Smooth muscle cell of the brain vasculature (primary cell): Measurements from ENCODE around the gene PIGQ.

Experiments
- DNase-seq: peaks from one replicate; pipeline ENCODE4 v3.0.0-alpha.2; 2012; ENCODE audit warnings: low read depth, low spot score

The PIGQ gene

GRCh38 chr16:569445-570254 is at the start of gene PIGQ:
Gene PIGQ, plus strand, starts transcription at chr16:569968. Its CDS starts 4,107 bp downstream, at chr16:574075.
- DNase-seq, result no peak

- DNase-seq, result no peak
Measured at GRCh38 chr16:520847-521246, 48.9 kb upstream of the PIGQ start.

DNA sequence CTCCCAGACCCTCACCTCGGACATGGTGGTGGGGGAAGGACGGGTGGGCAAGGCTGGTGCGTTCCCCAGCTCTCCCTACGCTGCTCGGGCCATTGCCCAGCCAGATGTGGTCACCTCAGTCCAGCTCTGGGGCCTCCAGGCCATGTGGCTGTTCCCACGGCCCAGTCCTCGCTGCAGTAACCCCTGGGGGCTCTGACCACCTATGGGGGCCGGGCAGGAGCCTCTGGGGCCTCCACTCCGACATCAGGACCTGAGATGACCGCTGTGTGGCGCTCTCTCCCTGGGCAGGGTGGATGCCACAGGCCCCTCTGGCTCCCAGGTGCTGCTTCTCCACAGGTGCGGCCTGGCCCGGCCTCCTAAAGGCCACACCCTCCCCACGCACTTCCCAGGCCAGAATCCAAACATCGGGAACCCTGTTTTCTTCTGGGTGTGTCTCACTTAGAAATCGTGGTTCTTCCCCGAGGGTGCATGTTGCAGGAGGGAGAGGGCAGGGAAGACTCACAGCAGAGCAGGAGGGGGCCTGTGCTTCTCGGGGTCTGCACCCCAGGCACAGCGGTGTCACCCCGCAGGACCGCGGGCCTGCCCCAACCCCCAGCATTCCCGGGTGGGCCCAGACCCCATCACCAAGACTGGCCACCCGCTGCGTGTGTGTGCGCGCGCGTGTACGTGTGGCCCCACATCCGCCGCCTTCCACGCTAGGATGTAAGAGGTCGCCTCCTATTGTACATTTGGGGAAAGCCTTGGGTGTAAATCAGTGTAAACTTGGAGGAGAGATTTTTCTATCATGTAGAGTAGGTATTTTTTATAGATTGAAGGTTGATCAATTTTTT is 48.2 kb upstream of the PIGQ start:
- DNase-seq, result no peak

DNA sequence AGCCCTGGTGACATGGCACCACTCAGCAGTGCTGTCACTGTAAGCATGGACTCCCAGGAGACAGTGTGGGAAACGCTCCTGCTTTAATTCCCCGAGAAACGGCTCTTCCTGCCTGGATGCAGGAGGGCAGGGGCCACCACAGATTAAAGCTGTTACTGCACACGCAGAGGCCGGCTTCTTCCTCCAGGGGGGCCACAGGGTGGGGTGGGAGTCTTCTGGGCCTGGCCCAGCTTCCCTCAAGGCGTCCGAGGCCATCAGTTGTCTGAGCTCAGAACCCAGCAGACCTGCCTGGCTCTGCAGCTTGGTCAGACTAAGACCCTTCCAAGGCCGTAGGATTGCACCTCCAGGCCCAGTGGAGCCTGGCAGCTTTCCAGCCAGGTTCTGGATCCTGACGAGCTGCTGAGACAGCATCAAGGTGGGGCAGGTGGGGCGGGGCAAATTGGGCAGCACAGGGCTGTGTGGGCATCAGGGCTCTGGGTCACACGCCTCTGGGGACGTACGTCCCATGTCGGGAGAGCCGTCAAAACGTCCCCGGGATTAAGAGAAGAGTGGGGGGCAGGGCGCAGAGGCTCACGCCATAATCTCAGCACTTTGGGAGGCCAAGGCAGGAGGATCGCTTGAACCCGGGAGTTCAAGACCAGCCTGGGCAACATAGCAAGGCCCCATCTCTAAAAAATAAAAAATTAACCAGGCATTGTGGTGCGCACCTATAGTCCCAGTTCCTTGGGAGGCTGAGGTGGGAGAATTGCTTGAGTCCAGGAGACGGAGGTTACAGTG is 47.3 kb upstream of the PIGQ start:
- DNase-seq, result no peak

DNA sequence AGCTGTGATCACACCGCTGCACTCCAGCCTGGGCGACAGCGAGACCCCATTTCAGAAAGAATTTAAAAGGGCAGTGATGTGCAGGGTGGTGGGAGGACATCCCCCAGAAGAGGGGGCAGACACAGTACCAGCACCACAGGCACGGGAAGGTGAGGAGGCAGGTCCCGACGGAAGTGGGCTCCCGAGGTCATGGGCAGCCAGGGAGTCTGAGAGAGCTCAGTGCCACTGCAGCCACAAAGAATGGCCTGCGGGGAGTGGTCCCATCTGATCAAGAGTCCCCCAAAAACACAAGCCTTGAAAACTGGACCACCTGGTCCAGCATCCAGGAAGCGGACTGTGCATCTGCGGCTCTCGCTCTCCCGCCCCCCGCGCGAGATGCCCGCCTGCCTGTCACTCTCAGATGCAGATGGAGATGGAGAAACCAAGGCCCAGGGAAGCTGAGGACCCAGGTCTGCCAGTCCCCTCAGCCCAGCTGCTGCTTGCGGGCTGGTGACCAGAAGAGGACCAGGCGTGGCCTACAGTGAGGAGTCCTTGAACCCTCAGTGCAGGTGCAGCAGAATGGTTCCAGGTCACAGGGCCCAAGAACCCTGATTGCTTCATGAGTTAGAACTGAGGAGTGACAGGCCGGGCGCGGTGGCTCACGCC is 46.5 kb upstream of the PIGQ start:
- no peak for DNase-seq

- DNase-seq, result no peak
Measured at GRCh38 chr16:524274-525040, 45.3 kb upstream of the PIGQ start.

- DNase-seq, result no peak
Measured at GRCh38 chr16:525123-525519, 44.6 kb upstream of the PIGQ start.

DNA sequence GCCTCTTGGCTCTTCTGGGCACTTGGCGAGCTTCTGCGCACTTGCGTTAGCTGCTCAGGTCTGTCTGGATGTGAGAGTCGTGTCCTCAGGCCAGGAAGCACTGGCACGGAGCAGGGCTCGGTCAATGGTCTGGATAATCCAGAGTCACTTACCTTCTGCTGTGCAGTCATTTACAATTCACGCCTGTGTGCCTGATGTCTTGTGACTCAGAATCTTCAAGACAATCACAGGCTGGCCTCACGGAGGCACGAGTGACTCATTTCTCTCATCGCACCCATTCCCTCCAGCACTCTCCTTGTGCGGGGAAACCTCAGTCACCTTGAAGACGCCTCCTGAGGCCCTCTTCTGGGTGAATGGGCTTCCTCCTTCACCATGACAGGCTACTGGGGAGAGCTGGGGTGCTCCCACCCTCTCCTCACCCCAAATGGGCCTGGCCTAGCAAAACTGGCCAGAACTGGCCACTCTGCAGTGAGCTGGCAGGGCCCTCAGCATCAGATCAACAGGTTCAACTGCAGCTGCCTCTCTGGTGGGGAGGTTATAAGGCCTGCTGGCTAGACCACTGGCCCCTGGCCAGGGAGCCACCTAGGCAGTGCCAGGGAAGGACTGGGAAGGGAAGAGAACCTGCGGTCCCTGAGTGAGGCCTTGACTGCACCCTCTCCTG is 44.1 kb upstream of the PIGQ start:
- no peak for DNase-seq

DNA sequence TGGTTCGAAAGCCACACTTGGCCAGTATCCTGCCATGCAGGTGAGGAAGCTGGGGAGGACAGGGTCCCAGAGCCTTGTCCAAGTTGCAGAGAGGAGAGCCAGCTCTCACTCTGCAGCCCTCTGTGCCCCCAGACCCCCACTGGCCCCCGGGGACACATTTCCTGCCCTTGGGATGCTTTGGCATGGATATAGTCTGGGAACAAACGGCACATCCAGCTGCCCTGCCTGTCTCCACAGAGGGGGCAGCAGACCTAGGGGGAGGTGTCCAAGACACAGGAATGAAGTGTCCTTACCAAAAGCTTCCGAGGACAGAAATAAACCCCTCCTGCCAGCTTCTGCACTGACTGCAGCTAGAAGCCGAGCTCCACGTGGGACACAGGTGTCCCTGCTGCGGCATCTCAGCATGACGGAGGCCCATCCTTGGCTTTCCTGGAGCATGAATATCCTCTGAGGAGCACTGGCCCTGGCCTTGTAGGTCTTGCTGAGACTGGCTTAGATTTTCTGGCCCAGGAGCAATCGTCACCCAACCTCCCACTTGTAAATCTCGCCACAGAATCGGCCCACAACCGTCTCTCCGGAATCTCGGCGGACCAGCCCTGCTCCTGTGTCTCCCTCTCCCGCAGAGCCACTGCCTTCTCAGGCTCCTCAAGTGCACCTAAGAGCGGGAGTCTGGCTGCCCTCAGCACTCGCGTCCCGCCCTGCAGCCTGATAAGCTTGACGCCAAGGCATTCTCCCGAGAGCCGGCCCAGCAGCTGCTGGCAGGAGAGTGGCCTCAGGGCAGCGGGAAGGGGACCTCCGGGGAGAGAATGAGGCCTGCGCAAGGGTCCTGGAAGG is 43.4 kb upstream of the PIGQ start:
- DNase-seq, result no peak

- peak; percentile 59 for DNase-seq
Measured at GRCh38 chr16:527015-527903, 42.5 kb upstream of the PIGQ start, which contains the start of gene CAPN15. Gene CAPN15, plus strand, starts transcription at chr16:527712. Its CDS starts 19,127 bp downstream, at chr16:546839.

GRCh38 chr16:528111-529011 is 41.4 kb upstream of the PIGQ start:
- DNase-seq, result no peak

- DNase-seq, result no peak
Measured at GRCh38 chr16:529012-529575, 40.7 kb upstream of the PIGQ start.

DNA sequence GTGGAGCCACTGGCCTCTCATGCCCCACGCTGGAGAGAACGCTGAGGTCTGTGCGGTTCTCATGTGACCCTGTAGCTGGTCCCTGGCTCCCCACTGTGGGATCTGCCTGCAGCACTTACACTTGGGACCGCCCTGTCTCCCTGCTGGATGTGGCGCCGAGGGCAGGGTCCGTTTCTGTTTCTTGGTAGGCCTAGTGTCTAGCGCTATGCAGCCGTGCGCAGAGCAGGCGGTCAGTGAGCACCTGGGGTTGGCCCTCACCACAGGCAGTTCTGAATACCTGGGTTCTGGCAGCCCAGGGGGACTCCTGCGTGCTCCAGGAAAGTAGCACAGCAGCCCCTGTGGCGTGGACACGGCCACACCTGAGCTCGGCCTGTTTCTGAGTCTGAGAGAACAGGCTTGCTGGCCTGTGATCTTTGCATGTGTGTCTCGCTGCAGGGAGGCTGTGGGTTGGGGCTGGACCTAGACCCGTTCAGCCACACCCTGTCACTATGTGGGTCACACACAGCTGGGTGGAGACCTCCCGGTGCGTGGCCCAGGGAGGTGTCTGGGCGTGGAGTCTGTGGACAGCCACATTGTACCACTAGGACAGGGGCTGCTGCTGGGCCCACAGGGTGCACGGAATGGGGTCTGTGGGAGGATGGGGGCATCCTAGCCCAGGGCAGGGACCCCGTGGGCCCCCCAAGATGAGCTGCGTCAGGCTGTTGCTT is 39.5 kb upstream of the PIGQ start:
- DNase-seq, result no peak

DNA sequence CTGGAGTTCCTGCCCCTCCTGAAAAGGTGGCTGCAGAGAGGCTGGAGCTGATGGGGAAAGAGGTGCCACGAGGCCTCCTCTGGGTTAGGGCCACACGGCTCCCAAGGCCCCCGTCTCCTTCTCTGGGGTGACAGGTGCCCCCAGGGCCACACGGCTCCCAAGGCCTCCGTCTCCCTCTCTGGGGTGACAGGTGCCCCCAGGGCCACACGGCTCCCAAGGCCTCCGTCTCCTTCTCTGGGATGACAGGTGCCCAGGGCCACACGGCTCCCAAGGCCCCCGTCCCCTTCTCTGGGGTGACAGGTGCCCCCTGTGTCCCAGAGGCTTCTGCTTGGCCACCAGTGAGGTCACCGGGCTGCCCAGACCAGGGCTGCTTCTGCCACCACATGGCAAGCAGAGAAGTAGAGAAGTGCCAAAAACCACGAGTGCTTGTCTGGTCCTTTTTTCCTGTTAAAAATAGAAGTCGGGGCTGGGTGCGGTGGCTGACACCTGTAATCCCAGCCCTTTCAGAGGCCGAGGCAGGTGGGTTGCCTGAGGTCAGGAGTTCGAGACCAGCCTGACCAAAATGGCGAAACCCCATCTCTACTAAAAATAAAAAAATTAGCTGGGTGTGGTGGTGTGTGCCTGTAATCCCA is 38.2 kb upstream of the PIGQ start:
- no peak for DNase-seq

- no peak for DNase-seq
Measured at GRCh38 chr16:533391-534123, 36.2 kb upstream of the PIGQ start.
